SK-N-SH (cell line): ENCODE data around the gene SUMF1. TPM values are rescaled to one million over a fixed set of nuclear protein-coding genes. Genes with fewer than 3 reads are reported as not detected.

ENCODE experiments used
- CTCF ChIA-PET: fragments of 300-600, 350-600 bp; formaldehyde crosslinking; extraction: SDS; loops from one replicate; lab custom pipeline; 2021; lab: Yijun Ruan, JAX
- POLR2A ChIA-PET: fragments of 350-600 bp; sonication (Branson Sonifier 250); formaldehyde crosslinking; extraction: SDS; loops from one replicate; lab custom pipeline; 2020; ENCODE audit warnings: antibody characterized with exemption, inconsistent platforms; lab: Yijun Ruan, JAX
- DNase-seq: peaks from one replicate; pipeline ENCODE4 v3.0.0; 2012
- H2AFZ ChIP-seq: fragments of 200-600 bp; sonication (generic); 2 replicates; pipeline ENCODE4 v1.8.1; 2016; ENCODE audit warnings: antibody characterized with exemption, mild to moderate bottlenecking, low read depth
- H3F3A ChIP-seq: fragments of 200-600 bp; sonication (generic); replicated peaks from 2 replicates; pipeline ENCODE3; 2016; ENCODE audit warnings: antibody characterized with exemption, mild to moderate bottlenecking; ENCODE audit not compliant: insufficient read depth
- H3K27ac ChIP-seq, 2 experiments: fragments of 200-500 bp in 1 of 2; fragments of 200-600 bp in 1 of 2; sonication (Bioruptor generic) in 1 of 2; sonication (generic), shearing (Covaris generic) in 1 of 2; 2 replicates each; pipeline versions ENCODE4 v1.5.1 to v1.6.1; 2014 to 2016; ENCODE audit warnings: low read depth in 2 of 2, inconsistent platforms in 1 of 2, low read length in 1 of 2, mild to moderate bottlenecking in 1 of 2, mixed read lengths in 1 of 2
- H3K27me3 ChIP-seq: fragments of 200-600 bp; sonication (generic), shearing (Covaris generic); 2 replicates; pipeline ENCODE4 v1.6.1; 2016; ENCODE audit warnings: mixed run types; ENCODE audit not compliant: insufficient read depth
- H3K36me3 ChIP-seq, 2 experiments: fragments of 200-500 bp in 1 of 2; fragments of 200-600 bp in 1 of 2; sonication (Bioruptor generic) in 1 of 2; sonication (generic) in 1 of 2; replicated peaks in 1 of 2; 2 replicates each; pipeline versions ENCODE3 to v1.5.1; 2014 to 2016; ENCODE audit warnings: low read length in 1 of 2, mild to moderate bottlenecking in 1 of 2; ENCODE audit not compliant: insufficient read depth in 2 of 2, control insufficient read depth in 1 of 2
- H3K4me1 ChIP-seq, 2 experiments: fragments of 200-500 bp in 1 of 2; fragments of 200-600 bp in 1 of 2; sonication (Bioruptor generic) in 1 of 2; sonication (generic), shearing (Covaris generic) in 1 of 2; 2 replicates each; pipeline versions ENCODE4 v1.5.1 to v1.6.1; 2014 to 2016; ENCODE audit warnings: low read depth in 1 of 2, low read length in 1 of 2, mixed run types in 1 of 2; ENCODE audit not compliant: insufficient read depth in 2 of 2, control insufficient read depth in 1 of 2
- H3K4me2 ChIP-seq: fragments of 200-600 bp; sonication (generic), shearing (Covaris generic); 2 replicates; pipeline ENCODE4 v1.6.1; 2017; ENCODE audit warnings: mixed run types
- H3K4me3 ChIP-seq, 2 experiments: fragments of 200-500 bp in 1 of 2; fragments of 200-600 bp in 1 of 2; sonication (Bioruptor generic) in 1 of 2; sonication (generic), shearing (Covaris generic) in 1 of 2; 2 replicates each; pipeline versions ENCODE4 v1.5.1 to v1.8.1; 2014 to 2016; ENCODE audit warnings: low read depth in 2 of 2, inconsistent platforms in 1 of 2, low read length in 1 of 2, mild to moderate bottlenecking in 1 of 2, mixed read lengths in 1 of 2, moderate library complexity in 1 of 2
- H3K79me2 ChIP-seq: fragments of 200-600 bp; sonication (generic); 2 replicates; pipeline ENCODE4 v1.8.1; 2017; ENCODE audit warnings: mild to moderate bottlenecking; ENCODE audit not compliant: insufficient read depth
- H3K9ac ChIP-seq: fragments of 200-600 bp; sonication (generic); 2 replicates; pipeline ENCODE4 v1.6.1; 2017; ENCODE audit warnings: mixed run types
- H3K9me2 ChIP-seq: fragments of 200-600 bp; sonication (generic); 2 replicates; pipeline ENCODE4 v1.6.1; 2017; ENCODE audit warnings: mixed run types
- H3K9me3 ChIP-seq: fragments of 200-600 bp; sonication (generic); 2 replicates; pipeline ENCODE4 v1.6.1; 2017; ENCODE audit warnings: mixed run types, mild to moderate bottlenecking, moderate library complexity
- H4K20me1 ChIP-seq: fragments of 200-600 bp; sonication (generic); 2 replicates; pipeline ENCODE4 v1.6.1; 2017; ENCODE audit warnings: mild to moderate bottlenecking, mixed run types; ENCODE audit not compliant: insufficient read depth
- ELF1 ChIP-seq: IDR thresholded peaks from 2 replicates; pipeline ENCODE4 v1.4.0; 2012
- EP300 ChIP-seq, 2 experiments: IDR thresholded peaks; 2 replicates each; pipeline versions ENCODE4 v1.4.0 to v1.6.1; 2012; ENCODE audit warnings: borderline replicate concordance in 1 of 2, low read depth in 1 of 2, low read length in 1 of 2
- EZH2phosphoT487 ChIP-seq: fragments of 200-600 bp; sonication (generic); IDR thresholded peaks from 2 replicates; pipeline ENCODE4 v1.6.1; 2017; ENCODE audit warnings: low read depth, mixed run types, mild to moderate bottlenecking, antibody characterized with exemption, moderate library complexity, borderline replicate concordance
- FOXJ3 ChIP-seq: sonication (generic); formaldehyde crosslinking; IDR thresholded peaks from 2 replicates; pipeline ENCODE4 v1.5.1; 2020; ENCODE audit warnings: mild to moderate bottlenecking, missing genetic modification reagents
- FOXM1 ChIP-seq: IDR thresholded peaks from 2 replicates; pipeline ENCODE4 v1.4.0; 2012; ENCODE audit warnings: low read depth, mild to moderate bottlenecking
- GABPA ChIP-seq: IDR thresholded peaks from 2 replicates; pipeline ENCODE4 v1.4.0; 2012; ENCODE audit warnings: low read depth, mild to moderate bottlenecking
- IRF3 ChIP-seq: fragments of 150-350 bp; IDR thresholded peaks from 2 replicates; pipeline ENCODE4 v1.6.1; 2016; ENCODE audit warnings: mild to moderate bottlenecking, low read depth, low read length
- JUND ChIP-seq: IDR thresholded peaks from 2 replicates; pipeline ENCODE4 v1.4.0; 2012
- MEF2A ChIP-seq: IDR thresholded peaks from 2 replicates; pipeline ENCODE4 v1.4.0; 2012; ENCODE audit warnings: low read depth, borderline replicate concordance
- POLR2AphosphoS5 ChIP-seq: IDR thresholded peaks from 2 replicates; pipeline ENCODE4 v1.6.1; 2012; ENCODE audit warnings: low read depth, low read length
- RAD21 ChIP-seq: IDR thresholded peaks from 2 replicates; pipeline ENCODE4 v1.6.1; 2012; ENCODE audit warnings: mild to moderate bottlenecking, low read length
- REST ChIP-seq: IDR thresholded peaks from 2 replicates; pipeline ENCODE4 v1.6.1; 2012; ENCODE audit warnings: mild to moderate bottlenecking, low read depth, low read length, moderate library complexity
- RFX5 ChIP-seq: IDR thresholded peaks from 2 replicates; pipeline ENCODE4 v1.6.1; 2012; ENCODE audit warnings: mild to moderate bottlenecking, improper control_type of control experiment, low read length
- RXRA ChIP-seq: IDR thresholded peaks from 2 replicates; pipeline ENCODE4 v1.4.0; 2012; ENCODE audit warnings: low read depth, mild to moderate bottlenecking, borderline replicate concordance
- SMC3 ChIP-seq: IDR thresholded peaks from 2 replicates; pipeline ENCODE4 v1.6.1; 2012; ENCODE audit warnings: low read depth, low read length, improper control_type of control experiment
- TAF1 ChIP-seq: IDR thresholded peaks from 2 replicates; pipeline ENCODE4 v1.6.1; 2012; ENCODE audit warnings: low read depth, mild to moderate bottlenecking, low read length, moderate library complexity, borderline replicate concordance
- TCF12 ChIP-seq: IDR thresholded peaks from 2 replicates; pipeline ENCODE4 v1.4.0; 2012
- TEAD4 ChIP-seq: IDR thresholded peaks from 2 replicates; pipeline ENCODE4 v1.4.0; 2012; ENCODE audit warnings: mild to moderate bottlenecking, borderline replicate concordance; ENCODE audit not compliant: insufficient read depth
- USF1 ChIP-seq: IDR thresholded peaks from 2 replicates; pipeline ENCODE4 v1.4.0; 2012; ENCODE audit warnings: low read depth, borderline replicate concordance
- USF2 ChIP-seq: fragments of 150-350 bp; IDR thresholded peaks from 2 replicates; pipeline ENCODE4 v1.6.1; 2017; ENCODE audit warnings: antibody characterized with exemption, low read length, low read depth, borderline replicate concordance
- YY1 ChIP-seq: IDR thresholded peaks from 2 replicates; pipeline ENCODE4 v1.4.0; 2012; ENCODE audit warnings: low read depth, mild to moderate bottlenecking
- WGBS: methylation state at CpG from one replicate; pipeline ENCODE4 v1.1.6; 2017; ENCODE audit warnings: low lambda C conversion rate; 5-methylcytosine and 5-hydroxymethylcytosine counted together
- polyA plus RNA-seq, 3 experiments: library from polyadenylated mRNA; depleted of rRNA; stranded (reverse); fragments of >200 nt; gene quantifications; 2 replicates each; pipeline ENCODE4 v1.2.3, GENCODE V29; 2012

Gene SUMF1
- polyA plus RNA-seq, 1 of the 3 experiments (the other 2 are of a cell fraction), result 56.9 TPM

DNA sequence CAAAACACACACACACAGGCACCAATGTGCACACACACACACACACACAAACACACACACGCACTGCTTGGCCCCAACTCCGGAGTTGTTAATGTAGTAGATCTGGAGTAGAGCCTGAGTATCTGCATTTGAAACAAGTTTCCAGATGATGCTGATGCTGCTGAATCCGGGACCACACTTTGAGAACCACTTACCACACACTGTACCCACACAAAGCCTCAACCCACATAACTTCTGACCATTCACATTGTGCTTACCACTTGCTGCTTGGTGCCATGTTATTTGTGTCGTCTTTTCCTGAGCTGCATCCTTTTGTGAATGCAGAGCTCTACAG is 127.0 kb downstream of the SUMF1 start:
- WGBS, result 91% methylated on average over 4 of the region's 4 CpGs
- Histone ChIP-seq H3K4me1 (peaks cover 5% of the 10 kb centered on the region in 2 experiments; a peak in 2 of 4 replicates), H3K27ac (no peak overlapping the region), H3K4me2 (no peak overlapping the region), H3K4me3 (no peak overlapping the region), H3F3A (no peaks in the 10 kb centered on the region), H3K79me2 (no peaks in the 10 kb centered on the region), H3K9me3 (no peaks in the 10 kb centered on the region), H3K9ac (no peak overlapping the region), H3K27me3 (no peaks in the 10 kb centered on the region), H4K20me1 (no peaks in the 10 kb centered on the region), H3K36me3 (no peaks in the 10 kb centered on the region), H2AFZ (no peak overlapping the region), H3K9me2 (no peaks in the 10 kb centered on the region)
- CTCF ChIA-PET, result interaction anchor here (3.0 to 4.6 kb wide), 2 partner anchors 11 to 293 kb away, joined by 27 to 28 read pairs; no protein-coding TSS in a partner anchor
- TF ChIP-seq SMC3, result no peak
- TF ChIP-seq JUND, result no peak
- no peak for TF ChIP-seq TEAD4
- no peak for TF ChIP-seq USF1
- no peak for DNase-seq
- POLR2A ChIA-PET, result no interaction called here

GRCh38 chr3:4338751-4339150 is 128.3 kb downstream of the SUMF1 start:
- Histone ChIP-seq H3K9me3 (no peaks in the 10 kb centered on the region), H3K4me1 (peaks cover 5% of the 10 kb centered on the region in 2 experiments; a peak in 2 of 4 replicates), H3F3A (no peaks in the 10 kb centered on the region), H3K4me3 (no peak overlapping the region), H3K4me2 (no peak overlapping the region), H3K27me3 (no peaks in the 10 kb centered on the region), H3K9ac (no peak overlapping the region), H3K27ac (no peak overlapping the region), H3K9me2 (no peaks in the 10 kb centered on the region), H3K79me2 (no peaks in the 10 kb centered on the region), H2AFZ (no peak overlapping the region), H3K36me3 (no peaks in the 10 kb centered on the region), H4K20me1 (no peaks in the 10 kb centered on the region)
- 86% methylated on average over 5 of the region's 5 CpGs for WGBS
- ChIA-PET CTCF (interaction anchor here (0.9 to 2.2 kb wide), 3 partner anchors 11 to 295 kb away, joined by 3 to 11 read pairs (median 5); no protein-coding TSS in a partner anchor), POLR2A (no interaction called here)
- DNase-seq, result no peak
- TF ChIP-seq EP300 (IDR thresholded peaks at IDR 0.05; ENCODE audit: borderline replicate concordance in 1 of 2, low read depth in 1 of 2, low read length in 1 of 2) (no peak), IRF3 (no peak), RAD21 (no peak), USF2 (no peak), FOXJ3 (CRISPR knock-in tag) (no peak), ELF1 (no peak), EZH2phosphoT487 (no peak), RFX5 (no peak), TCF12 (no peak), TAF1 (no peak), FOXM1 (no peak), MEF2A (no peak), TEAD4 (no peak), POLR2AphosphoS5 (no peak), REST (no peak), YY1 (no peak), GABPA (no peak), RXRA (no peak), USF1 (no peak)
